Loucy (cell line): Measurements from ENCODE around the gene GNAI3.
A peak's percentile ranks its signal among the peaks of the same experiment; 100 is the strongest.

ENCODE experiments used
- H2AFZ ChIP-seq: fragments of 200-600 bp; sonication (generic); 2 replicates; pipeline ENCODE4 v1.6.0; 2016; ENCODE audit warnings: antibody characterized with exemption, mild to moderate bottlenecking, low read length, moderate library complexity
- H3F3A ChIP-seq: fragments of 200-600 bp; 2 replicates; pipeline ENCODE4 v1.6.0; 2016; ENCODE audit warnings: antibody characterized with exemption, low read depth, mild to moderate bottlenecking
- H3K27me3 ChIP-seq: fragments of 200-600 bp; sonication (generic); 2 replicates; pipeline ENCODE4 v1.6.1; 2014; ENCODE audit warnings: low read length, mild to moderate bottlenecking; ENCODE audit not compliant: insufficient read depth, poor library complexity, severe bottlenecking
- H3K36me3 ChIP-seq: fragments of 200-600 bp; sonication (generic); 2 replicates; pipeline ENCODE4 v1.6.1; 2016; ENCODE audit warnings: low read length; ENCODE audit not compliant: insufficient read depth
- H3K4me1 ChIP-seq: fragments of 200-600 bp; sonication (generic); 2 replicates; pipeline ENCODE4 v1.5.1; 2014; ENCODE audit warnings: low read length, mild to moderate bottlenecking; ENCODE audit not compliant: insufficient read depth, poor library complexity, severe bottlenecking
- H3K4me2 ChIP-seq: fragments of 200-600 bp; sonication (generic); 2 replicates; pipeline ENCODE4 v1.6.0; 2014; ENCODE audit warnings: antibody characterized with exemption, low read length, low read depth, mild to moderate bottlenecking; ENCODE audit not compliant: poor library complexity, severe bottlenecking
- H3K4me3 ChIP-seq: fragments of 200-600 bp; sonication (generic); 2 replicates; pipeline ENCODE4 v1.5.1; 2014; ENCODE audit warnings: low read length, mild to moderate bottlenecking, mixed read lengths; ENCODE audit not compliant: poor library complexity, severe bottlenecking
- H3K79me2 ChIP-seq: fragments of 200-600 bp; sonication (generic); 2 replicates; pipeline ENCODE4 v1.6.1; 2014; ENCODE audit warnings: low read length; ENCODE audit not compliant: insufficient read depth
- H3K9ac ChIP-seq: fragments of 200-600 bp; sonication (generic); 2 replicates; pipeline ENCODE4 v1.6.0; 2014; ENCODE audit warnings: mild to moderate bottlenecking, low read depth, low read length, moderate library complexity; ENCODE audit not compliant: poor library complexity, severe bottlenecking
- H3K9me2 ChIP-seq: fragments of 200-600 bp; sonication (generic); replicated peaks from 2 replicates; pipeline ENCODE4 v1.6.1; 2016; ENCODE audit warnings: low read depth, low read length, mixed read lengths
- H3K9me3 ChIP-seq: fragments of 200-600 bp; sonication (generic); 2 replicates; pipeline ENCODE4 v1.6.1; 2014; ENCODE audit warnings: mild to moderate bottlenecking, antibody characterized with exemption, low read length, low read depth; ENCODE audit not compliant: insufficient read depth
- H4K20me1 ChIP-seq: fragments of 200-600 bp; sonication (generic); 2 replicates; pipeline ENCODE4 v1.6.0; 2014; ENCODE audit warnings: antibody characterized with exemption, low read length, mild to moderate bottlenecking; ENCODE audit not compliant: insufficient read depth, poor library complexity, severe bottlenecking
- CTCF ChIP-seq: fragments of 200-600 bp; sonication (generic); conservative IDR thresholded peaks from 2 replicates; pipeline ENCODE4 v1.5.1; 2014; ENCODE audit warnings: mild to moderate bottlenecking, antibody characterized with exemption, low read length
- EZH2phosphoT487 ChIP-seq: fragments of 200-600 bp; IDR thresholded peaks from 2 replicates; pipeline ENCODE4 v1.6.1; 2018; ENCODE audit warnings: antibody characterized with exemption, mild to moderate bottlenecking, moderate library complexity, borderline replicate concordance

The GNAI3 gene

DNA sequence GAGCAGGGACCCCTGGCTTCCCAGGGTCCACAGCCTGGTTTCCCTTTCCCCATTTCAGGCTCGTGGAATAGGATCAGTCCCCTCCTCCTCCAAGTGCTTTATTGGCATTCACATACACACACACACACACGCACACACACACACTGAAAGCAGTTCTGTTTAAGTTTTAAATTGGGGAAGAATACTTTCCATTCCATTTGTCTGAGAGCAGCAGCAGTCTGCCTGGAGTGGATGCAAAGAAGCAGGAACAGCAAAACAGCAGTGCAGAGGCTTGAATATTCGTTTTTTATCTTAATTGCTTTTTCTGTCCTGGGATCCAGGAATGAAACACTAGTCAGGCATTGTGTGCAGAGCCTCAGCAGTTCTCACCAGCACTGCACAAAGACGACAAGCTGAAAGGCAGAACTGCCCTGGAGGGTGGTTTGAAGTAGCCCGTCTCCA is 47.5 kb upstream of the GNAI3 start:
- Histone ChIP-seq H3K36me3 (peaks cover 5% of the 10 kb centered on the region; the same call in 1 of the 2 replicates), H3K4me3 (no peak overlapping the region), H3K27me3 (no peaks in the 10 kb centered on the region), H3F3A (no peaks in the 10 kb centered on the region), H3K79me2 (peaks cover 16% of the 10 kb centered on the region; the same call in 1 of the 2 replicates), H4K20me1 (no peaks in the 10 kb centered on the region), H3K4me1 (peaks cover 36% of the 10 kb centered on the region), H3K9me2 (no peaks in the 10 kb centered on the region), H2AFZ (no peak overlapping the region), H3K9ac (peak overlapping the region; percentile 30), H3K4me2 (peak overlapping the region; percentile 58), H3K9me3 (no peaks in the 10 kb centered on the region)
- TF ChIP-seq CTCF (no peak), EZH2phosphoT487 (no peak)

DNA sequence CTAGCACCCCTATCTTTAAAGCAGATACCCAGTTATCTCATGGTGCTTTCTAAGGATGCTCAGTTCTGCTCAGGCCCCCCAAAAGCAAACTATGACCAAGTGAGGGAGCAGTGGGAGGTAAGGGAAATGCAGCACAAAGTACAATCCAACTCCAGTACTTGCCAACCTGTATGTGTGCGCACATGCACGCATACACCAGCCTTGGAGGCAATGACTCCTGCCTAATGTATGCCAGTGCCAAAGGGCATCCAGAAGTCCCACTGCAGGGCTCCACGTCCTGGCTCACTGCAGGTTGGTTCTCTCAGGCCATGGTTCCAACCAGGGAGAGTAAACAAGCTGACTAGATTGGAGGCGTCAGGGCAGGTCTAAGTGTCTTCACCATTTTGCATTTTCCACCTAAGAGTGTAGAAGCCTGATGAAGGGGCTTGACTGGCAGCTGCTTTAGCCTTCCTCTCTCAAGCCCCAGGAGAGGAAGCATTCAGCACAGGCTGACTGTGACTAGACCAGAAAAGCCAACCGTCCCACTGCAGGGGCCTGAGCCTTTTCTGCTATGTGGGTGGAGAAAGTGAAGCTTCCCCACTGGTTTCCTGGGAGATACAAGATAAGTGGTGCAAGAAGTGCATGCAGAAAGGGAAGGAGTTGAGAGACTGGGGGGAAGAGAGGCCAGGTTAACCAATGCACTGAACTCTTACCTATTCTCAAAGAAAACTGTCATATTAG is 46.6 kb upstream of the GNAI3 start:
- Histone ChIP-seq H3K9me3 (no peaks in the 10 kb centered on the region), H3K4me3 (peak overlapping the region; percentile 21), H3K27me3 (no peaks in the 10 kb centered on the region), H4K20me1 (no peaks in the 10 kb centered on the region), H3K9ac (peak overlapping the region; percentile 30), H3F3A (no peaks in the 10 kb centered on the region), H3K4me2 (peak overlapping the region; percentile 58), H3K4me1 (peaks cover 36% of the 10 kb centered on the region), H2AFZ (no peak overlapping the region), H3K36me3 (no peaks in the 10 kb centered on the region; the same call in 1 of the 2 replicates), H3K79me2 (peaks cover 9% of the 10 kb centered on the region; the same call in 1 of the 2 replicates), H3K9me2 (no peaks in the 10 kb centered on the region)
- no peak for TF ChIP-seq EZH2phosphoT487
- no peak for TF ChIP-seq CTCF

DNA sequence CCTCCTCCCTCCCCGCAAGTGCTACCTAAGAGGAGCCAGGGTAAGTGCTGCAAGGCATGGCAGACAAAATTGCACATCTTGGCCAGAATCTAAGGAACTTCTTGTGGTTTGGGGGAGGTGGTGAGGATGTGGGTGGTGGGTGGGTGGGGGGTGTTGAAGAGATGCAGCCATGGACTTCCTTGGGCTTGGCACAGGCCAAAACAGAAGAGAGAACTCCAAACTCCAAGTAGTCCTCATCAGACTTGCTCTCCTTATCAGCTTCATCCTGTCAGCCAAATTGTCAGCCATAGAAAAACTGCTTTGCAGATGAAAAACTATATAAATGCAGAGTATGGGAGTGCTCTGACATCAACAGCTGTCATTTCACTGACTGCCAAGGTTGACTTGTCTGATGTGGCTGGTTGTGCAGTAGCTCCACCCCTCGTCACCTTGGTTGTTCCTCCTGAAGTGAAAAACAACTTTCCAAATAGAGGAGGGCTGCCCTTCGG is 46.0 kb upstream of the GNAI3 start:
- TF ChIP-seq CTCF (no peak), EZH2phosphoT487 (no peak)
- H3K9ac ChIP-seq = peak overlapping the region; percentile 30
- peaks cover 34% of the 10 kb centered on the region for H3K4me1 ChIP-seq

More for the DNA sequence above, 46.0 kb upstream of the GNAI3 start:
- Histone ChIP-seq H3K79me2 (peaks cover 4% of the 10 kb centered on the region; the same call in 1 of the 2 replicates), H3K9me2 (no peaks in the 10 kb centered on the region), H3K27me3 (no peaks in the 10 kb centered on the region), H2AFZ (no peak overlapping the region), H3K4me2 (peak overlapping the region; percentile 58), H3F3A (no peaks in the 10 kb centered on the region), H4K20me1 (no peaks in the 10 kb centered on the region), H3K36me3 (no peaks in the 10 kb centered on the region; the same call in 1 of the 2 replicates), H3K4me3 (peak overlapping the region; percentile 21), H3K9me3 (no peaks in the 10 kb centered on the region)
